Measurements from ENCODE around the gene HPRT1.

GRCh38 chrX:134444681-134445080 lies 15.3 kb upstream of the HPRT1 start:
- TF ChIP-seq CTCF (IDR thresholded peaks at IDR 0.05 in 8 of 11, conservative IDR thresholded peaks at IDR 0.05 in 3 of 11) (no peak), POLR2AphosphoS5 (IDR thresholded peaks at IDR 0.05) (no peak)
